Measurements from ENCODE around the gene GSTA1.
A peak's percentile ranks its signal among the peaks of the same experiment; 100 is the strongest.
"Not testable (repeated sequence)": the region's sequence is repeated elsewhere in the genome, so short reads cannot be mapped to it uniquely, and the experiment has no call there.

Gene GSTA1

GRCh38 chr6:52803668-52804255, at the start of gene GSTA1:
GSTA1 (minus strand) TSS chr6:52803816; CDS start chr6:52799267, 4,549 bp downstream.
- DNase-seq: not testable (repeated sequence)

GRCh38 chr6:52849137-52849536, 45.5 kb upstream of the GSTA1 start:
- DNase-seq: no peak

- DNase-seq: no peak
Measured at GRCh38 chr6:52846002-52846401, 42.4 kb upstream of the GSTA1 start.

- DNase-seq: no peak
Measured at GRCh38 chr6:52843605-52844004, 40.0 kb upstream of the GSTA1 start.

GRCh38 chr6:52840763-52841585, 37.4 kb upstream of the GSTA1 start, which contains the start of gene GSTA5:
GSTA5 (minus strand) TSS chr6:52840813.
- no peak for DNase-seq

- DNase-seq: peak; percentile 23 to 49
Measured at GRCh38 chr6:52839124-52840055, 35.8 kb upstream of the GSTA1 start.

GRCh38 chr6:52834481-52834880, 30.9 kb upstream of the GSTA1 start:
- DNase-seq: no peak

- not testable (repeated sequence) for DNase-seq
Measured at GRCh38 chr6:52830869-52831268, 27.3 kb upstream of the GSTA1 start.

- no peak for DNase-seq
Measured at GRCh38 chr6:52829046-52829817, 25.6 kb upstream of the GSTA1 start.

GRCh38 chr6:52828621-52829020, 25.0 kb upstream of the GSTA1 start:
- not testable (repeated sequence) for DNase-seq

GRCh38 chr6:52827073-52827783, 23.6 kb upstream of the GSTA1 start:
- not testable (repeated sequence) for DNase-seq

GRCh38 chr6:52826513-52826912, 22.9 kb upstream of the GSTA1 start:
- DNase-seq: no peak

GRCh38 chr6:52825900-52826459, 22.4 kb upstream of the GSTA1 start:
- not testable (repeated sequence) for DNase-seq

GRCh38 chr6:52825270-52825793, 21.7 kb upstream of the GSTA1 start:
- not testable (repeated sequence) for DNase-seq

- no peak for DNase-seq
Measured at GRCh38 chr6:52821842-52822241, 18.2 kb upstream of the GSTA1 start.

- no peak for DNase-seq
Measured at GRCh38 chr6:52820198-52820597, 16.6 kb upstream of the GSTA1 start.

GRCh38 chr6:52815167-52816092, 11.8 kb upstream of the GSTA1 start:
- peak; percentile 21 to 30 for DNase-seq

- not testable (repeated sequence) for DNase-seq
Measured at GRCh38 chr6:52814545-52814944, 10.9 kb upstream of the GSTA1 start.

- not testable (repeated sequence) for DNase-seq
Measured at GRCh38 chr6:52809777-52810176, 6.2 kb upstream of the GSTA1 start.

GRCh38 chr6:52808660-52809059, 5.0 kb upstream of the GSTA1 start:
- no peak for DNase-seq

All from NCI-H2081 (cell line).